ENCODE results near the gene BTK.
"Not testable (repeated sequence)": the region's sequence is repeated elsewhere in the genome, so short reads cannot be mapped to it uniquely, and the experiment has no call there.

Gene BTK

DNA sequence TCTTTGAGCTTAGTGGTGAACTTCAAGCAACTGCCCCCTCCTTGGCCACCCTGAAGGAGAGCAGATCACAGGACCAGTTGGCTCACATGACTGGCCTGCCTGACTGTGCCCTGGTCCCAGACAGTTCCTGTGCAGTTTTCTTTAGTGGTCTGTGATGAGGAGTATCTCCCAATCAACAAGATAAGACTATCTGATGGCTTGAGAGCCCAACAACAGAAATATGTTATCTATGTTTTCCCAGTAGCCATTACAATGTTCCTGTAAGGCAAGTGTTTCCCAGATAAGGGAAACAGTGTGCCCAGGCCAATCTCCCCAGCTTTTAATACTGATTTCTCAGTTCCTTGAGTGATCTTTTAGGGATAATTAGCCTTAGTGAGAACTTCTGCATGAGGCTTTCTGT lies 23.2 kb downstream of the BTK start:
- H3K4me1 ChIP-seq (ENCODE audit: insufficient read depth, low read length): no peaks in the 10 kb centered on the region
- H3K36me3 ChIP-seq (ENCODE audit: insufficient read depth, low read depth, low read length): no peaks in the 10 kb centered on the region
- H3K9ac ChIP-seq (ENCODE audit: low read depth, low read length): no peak overlapping the region
- no peak overlapping the region for H3K4me3 ChIP-seq (ENCODE audit: low read length)
- no peaks in the 10 kb centered on the region for H3K27me3 ChIP-seq (ENCODE audit: insufficient read depth, low read length)
- H3K27ac ChIP-seq (ENCODE audit: low read length): no peak overlapping the region
- H3K9me3 ChIP-seq (ENCODE audit: insufficient read depth, low read depth, low read length): no peaks in the 10 kb centered on the region

DNA sequence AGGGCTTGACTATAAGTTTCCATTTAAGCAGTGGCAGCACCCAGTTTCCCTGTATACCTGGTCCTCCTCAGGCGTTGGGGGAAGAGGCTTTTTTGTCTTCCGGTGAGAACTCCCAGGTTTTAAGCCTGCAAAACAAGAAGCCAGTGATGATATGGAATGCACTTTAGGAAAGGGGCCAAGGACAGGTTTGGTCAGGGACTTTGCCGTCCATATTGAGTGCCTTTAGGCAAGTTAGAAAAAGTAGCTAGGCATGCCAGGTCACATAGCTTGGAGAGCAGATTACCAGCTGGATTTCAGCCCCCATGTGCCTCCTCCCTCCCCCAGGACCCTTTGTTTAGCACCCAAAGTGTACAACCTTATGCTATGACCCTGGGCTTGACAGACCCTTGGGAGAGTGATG lies 23.9 kb downstream of the BTK start:
- Histone ChIP-seq H3K27me3 (ENCODE audit: insufficient read depth, low read length) (no peaks in the 10 kb centered on the region), H3K9ac (ENCODE audit: low read depth, low read length) (no peak overlapping the region), H3K4me3 (ENCODE audit: low read length) (no peak overlapping the region), H3K27ac (ENCODE audit: low read length) (no peak overlapping the region), H3K9me3 (ENCODE audit: insufficient read depth, low read depth, low read length) (no peaks in the 10 kb centered on the region), H3K36me3 (ENCODE audit: insufficient read depth, low read depth, low read length) (no peaks in the 10 kb centered on the region), H3K4me1 (ENCODE audit: insufficient read depth, low read length) (no peaks in the 10 kb centered on the region)

DNA sequence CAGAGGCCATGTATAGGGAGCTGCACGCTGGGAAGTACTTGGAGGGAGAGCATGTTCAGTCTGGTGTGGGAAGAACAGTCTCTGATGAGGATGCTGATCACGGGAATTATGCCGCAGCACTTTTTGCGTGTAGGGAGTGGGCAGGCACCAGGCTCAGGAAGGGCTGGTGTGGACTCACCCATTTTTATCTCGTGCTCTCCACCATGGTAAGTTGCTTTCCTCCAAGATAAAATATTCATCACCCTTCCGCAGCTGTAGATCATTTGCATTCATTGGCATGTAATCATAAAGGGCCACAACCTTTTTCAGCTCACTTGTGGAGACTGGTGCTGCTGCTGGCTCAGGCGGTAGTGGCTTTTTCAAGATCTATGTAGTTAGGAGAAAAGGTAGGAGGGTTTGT lies 25.6 kb downstream of the BTK start:
- Histone ChIP-seq H3K27me3 (ENCODE audit: insufficient read depth, low read length) (no peaks in the 10 kb centered on the region), H3K36me3 (ENCODE audit: insufficient read depth, low read depth, low read length) (no peaks in the 10 kb centered on the region), H3K4me1 (ENCODE audit: insufficient read depth, low read length) (no peaks in the 10 kb centered on the region), H3K9ac (ENCODE audit: low read depth, low read length) (no peak overlapping the region), H3K27ac (ENCODE audit: low read length) (no peak overlapping the region), H3K4me3 (ENCODE audit: low read length) (no peak overlapping the region), H3K9me3 (ENCODE audit: insufficient read depth, low read depth, low read length) (no peaks in the 10 kb centered on the region)

DNA sequence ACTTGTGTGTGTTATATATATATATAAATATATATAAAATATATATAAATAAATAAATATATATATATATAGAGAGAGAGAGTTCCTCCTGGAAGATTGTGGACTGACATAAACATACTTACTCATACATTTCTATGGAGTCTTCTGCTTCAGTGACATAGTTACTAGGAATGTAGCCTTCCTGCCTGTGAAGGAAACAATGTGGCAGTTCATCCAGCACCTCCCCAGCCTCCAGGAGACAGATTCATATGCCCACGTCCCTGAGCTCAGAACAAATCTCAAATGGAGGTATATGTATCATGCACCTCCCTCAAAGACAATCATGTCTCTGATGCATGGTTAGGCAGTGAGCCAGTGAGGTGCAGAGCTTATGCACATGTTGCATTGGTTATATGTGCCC lies 26.0 kb downstream of the BTK start:
- H3K36me3 ChIP-seq (ENCODE audit: insufficient read depth, low read depth, low read length): no peaks in the 10 kb centered on the region
- no peak overlapping the region for H3K4me3 ChIP-seq (ENCODE audit: low read length)
- no peaks in the 10 kb centered on the region for H3K9me3 ChIP-seq (ENCODE audit: insufficient read depth, low read depth, low read length)

DNA sequence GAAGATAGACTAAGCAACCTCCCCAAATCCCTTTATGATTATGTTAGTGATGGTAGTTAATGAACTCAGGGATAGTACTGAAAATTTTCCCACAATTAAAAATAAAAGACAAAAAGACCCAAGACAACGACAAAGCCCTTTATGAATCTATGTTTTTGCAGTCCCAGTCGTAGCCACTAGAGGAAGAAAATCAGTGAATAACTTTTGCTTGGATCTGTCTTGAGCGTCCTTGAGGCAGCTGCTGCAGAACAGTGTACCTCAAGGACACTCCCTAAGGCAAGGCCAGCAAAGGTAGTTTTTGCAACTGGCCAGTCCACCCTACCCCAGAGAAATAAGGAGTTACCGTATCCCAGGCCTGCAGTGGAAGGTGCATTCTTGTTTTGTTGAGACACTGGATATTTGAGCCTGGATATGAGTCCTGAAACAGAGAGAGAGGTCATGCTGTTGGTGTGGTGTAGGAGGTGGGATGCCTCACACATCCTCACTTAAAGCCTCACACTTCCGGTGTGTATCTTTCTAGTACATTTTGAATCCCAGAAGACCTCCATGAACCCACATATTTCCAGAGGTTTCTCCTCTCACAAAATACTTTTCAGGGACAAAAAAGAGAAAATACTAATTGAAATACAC lies 28.7 kb downstream of the BTK start:
- H3K27ac ChIP-seq (ENCODE audit: low read length): no peak overlapping the region
- H3K4me3 ChIP-seq (ENCODE audit: low read length): no peak overlapping the region
- H3K9ac ChIP-seq (ENCODE audit: low read depth, low read length): no peak overlapping the region
- H3K4me1 ChIP-seq (ENCODE audit: insufficient read depth, low read length): no peaks in the 10 kb centered on the region
- H3K27me3 ChIP-seq (ENCODE audit: insufficient read depth, low read length): no peaks in the 10 kb centered on the region
- H3K9me3 ChIP-seq (ENCODE audit: insufficient read depth, low read depth, low read length): no peaks in the 10 kb centered on the region
- H3K36me3 ChIP-seq (ENCODE audit: insufficient read depth, low read depth, low read length): no peaks in the 10 kb centered on the region

More for the DNA sequence above, 26.0 kb downstream of the BTK start:
- no peaks in the 10 kb centered on the region for H3K27me3 ChIP-seq (ENCODE audit: insufficient read depth, low read length)
- H3K9ac ChIP-seq (ENCODE audit: low read depth, low read length): no peak overlapping the region
- no peak overlapping the region for H3K27ac ChIP-seq (ENCODE audit: low read length)
- no peaks in the 10 kb centered on the region for H3K4me1 ChIP-seq (ENCODE audit: insufficient read depth, low read length)

DNA sequence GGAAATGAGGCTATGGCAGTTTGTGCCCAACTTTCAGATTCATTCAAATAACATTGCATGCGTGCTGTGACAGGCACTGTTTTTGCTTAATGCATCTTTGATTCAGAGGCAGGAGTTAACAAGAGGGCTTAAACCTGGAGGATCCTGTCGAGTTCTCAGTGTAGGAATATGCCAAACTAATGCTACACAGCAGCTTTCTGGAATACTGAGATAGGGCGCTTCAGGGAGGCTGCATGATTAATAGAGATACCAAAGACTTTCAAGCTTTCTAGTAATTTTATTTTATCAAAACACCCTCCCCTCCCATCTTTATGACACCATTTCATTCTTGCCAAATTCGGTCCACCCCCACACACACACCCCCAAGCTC lies 36.8 kb downstream of the BTK start:
- H3K9me3 ChIP-seq (ENCODE audit: insufficient read depth, low read depth, low read length): no peaks in the 10 kb centered on the region
- no peaks in the 10 kb centered on the region for H3K27me3 ChIP-seq (ENCODE audit: insufficient read depth, low read length)
- peak overlapping the region; percentile 97 for H3K4me3 ChIP-seq (ENCODE audit: low read length)
- peaks cover 18% of the 10 kb centered on the region for H3K36me3 ChIP-seq (ENCODE audit: insufficient read depth, low read depth, low read length)
- H3K27ac ChIP-seq (ENCODE audit: low read length): peak overlapping the region; percentile 91
- peak overlapping the region; percentile 92 for H3K9ac ChIP-seq (ENCODE audit: low read depth, low read length)
- H3K4me1 ChIP-seq (ENCODE audit: insufficient read depth, low read length): peaks cover 4% of the 10 kb centered on the region; the same call in 1 of the 2 replicates

DNA sequence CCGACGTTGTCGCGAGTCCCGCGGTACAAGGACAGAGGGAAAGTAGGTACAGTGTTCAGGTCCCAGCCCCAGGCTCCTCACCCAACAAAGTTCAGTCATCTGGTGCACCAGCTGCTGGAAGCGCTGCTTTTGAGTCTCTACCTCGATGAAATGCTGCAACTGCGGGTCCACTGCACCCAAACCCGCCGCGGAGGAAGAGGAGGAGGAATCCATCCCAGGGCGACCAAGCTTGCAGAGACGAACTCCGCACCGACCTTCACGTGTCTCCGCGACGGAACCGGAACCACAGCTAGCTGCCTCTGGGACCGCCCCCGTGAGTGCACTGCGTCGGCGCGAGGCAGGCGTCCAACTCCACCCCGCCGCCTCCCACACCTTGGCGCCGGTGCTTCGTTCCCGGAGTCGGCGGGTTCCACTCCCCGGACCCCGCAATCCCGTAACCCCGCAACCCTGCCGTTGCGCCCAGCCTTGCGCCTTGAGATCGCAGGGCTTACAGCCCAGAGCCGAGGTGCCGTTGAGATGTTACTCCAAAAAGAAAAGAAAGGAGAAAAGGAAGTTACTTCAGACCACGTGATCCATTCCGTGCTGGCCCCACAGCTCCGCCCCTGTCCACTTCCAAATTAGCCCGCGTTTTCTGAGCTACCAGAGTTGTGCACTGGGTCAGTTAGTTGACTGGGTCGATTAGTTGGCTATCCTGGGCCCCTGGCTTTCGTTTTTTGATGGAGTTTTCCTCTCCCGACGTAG lies 37.4 kb downstream of the BTK start, which contains the start of gene TIMM8A:
TSS of gene TIMM8A (minus strand) at position 291 of the 741 bp plus-strand sequence. CDS start at position 213, 78 bp downstream.
- H3K9me3 ChIP-seq (ENCODE audit: insufficient read depth, low read depth, low read length): no peaks in the 10 kb centered on the region
- H3K9ac ChIP-seq (ENCODE audit: low read depth, low read length): peak within 1 kb of the TSS; percentile 92
- no peaks in the 10 kb centered on the region for H3K27me3 ChIP-seq (ENCODE audit: insufficient read depth, low read length)
- peaks cover 20% of the 10 kb centered on the region for H3K36me3 ChIP-seq (ENCODE audit: insufficient read depth, low read depth, low read length)
- H3K4me3 ChIP-seq (ENCODE audit: low read length): peak within 1 kb of the TSS; percentile 97
- peaks cover 4% of the 10 kb centered on the region; the same call in 1 of the 2 replicates for H3K4me1 ChIP-seq (ENCODE audit: insufficient read depth, low read length)
- peak within 1 kb of the TSS; percentile 91 for H3K27ac ChIP-seq (ENCODE audit: low read length)

DNA sequence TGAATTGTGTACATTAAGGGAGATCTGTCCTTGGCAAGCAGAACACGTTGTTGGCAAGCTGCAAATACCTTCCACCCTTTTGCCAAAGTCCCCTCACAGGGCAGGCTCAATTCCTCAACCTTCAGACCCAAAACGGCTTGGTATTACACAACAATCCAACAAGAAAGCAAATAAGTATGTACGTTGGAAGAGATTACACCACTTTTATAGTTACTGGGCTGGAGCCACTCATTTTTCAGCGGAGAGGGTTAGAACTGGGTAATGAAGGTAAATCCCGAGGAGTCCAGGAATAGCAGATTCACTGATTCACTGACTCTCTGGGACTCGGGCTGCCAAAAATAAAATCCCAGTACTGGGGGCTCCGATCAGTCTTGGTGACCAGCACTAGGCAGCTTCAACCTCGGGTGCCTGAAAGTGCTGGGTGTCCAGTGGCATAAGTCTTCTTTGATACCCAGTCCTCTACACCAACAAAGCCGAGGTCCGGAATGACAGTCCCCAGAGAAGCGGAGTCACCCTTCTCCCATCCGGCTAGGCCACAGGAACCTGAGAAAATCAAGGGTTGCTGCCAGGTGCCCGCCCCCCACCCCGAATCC lies 38.0 kb downstream of the BTK start:
- Histone ChIP-seq H3K9ac (ENCODE audit: low read depth, low read length) (peak overlapping the region; percentile 92), H3K4me3 (ENCODE audit: low read length) (peak overlapping the region; percentile 97), H3K4me1 (ENCODE audit: insufficient read depth, low read length) (peaks cover 4% of the 10 kb centered on the region; the same call in 1 of the 2 replicates), H3K36me3 (ENCODE audit: insufficient read depth, low read depth, low read length) (peaks cover 20% of the 10 kb centered on the region), H3K27me3 (ENCODE audit: insufficient read depth, low read length) (no peaks in the 10 kb centered on the region), H3K9me3 (ENCODE audit: insufficient read depth, low read depth, low read length) (no peaks in the 10 kb centered on the region), H3K27ac (ENCODE audit: low read length) (peak overlapping the region; percentile 56)

DNA sequence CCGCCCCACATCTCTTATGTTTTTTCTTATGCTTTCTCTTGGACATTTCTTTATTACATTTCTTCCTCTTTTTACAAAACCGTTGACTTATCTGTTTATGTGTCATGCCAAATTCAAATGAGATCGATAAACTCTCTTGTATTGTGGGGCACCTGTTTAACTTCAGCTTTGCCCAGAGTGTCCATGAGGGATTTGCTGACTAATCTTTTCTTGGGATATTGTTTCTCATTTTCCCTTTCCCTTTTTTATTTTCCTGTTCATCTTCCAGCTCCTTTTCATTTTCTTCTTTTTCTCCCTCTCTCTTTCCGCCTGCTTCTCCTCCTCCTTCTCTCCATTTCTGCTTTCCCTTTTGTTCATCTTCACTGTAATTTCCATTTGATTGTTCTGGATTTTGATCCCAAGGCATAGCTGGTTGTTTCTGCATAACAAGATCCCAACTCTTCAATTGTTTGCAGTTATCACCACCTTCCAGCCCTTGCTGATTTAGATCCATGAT lies 48.2 kb downstream of the BTK start:
- H3K27ac ChIP-seq (ENCODE audit: low read length): no peak overlapping the region
- no peaks in the 10 kb centered on the region for H3K9me3 ChIP-seq (ENCODE audit: insufficient read depth, low read depth, low read length)
- H3K4me3 ChIP-seq (ENCODE audit: low read length): no peak overlapping the region
- no peaks in the 10 kb centered on the region for H3K4me1 ChIP-seq (ENCODE audit: insufficient read depth, low read length)
- H3K36me3 ChIP-seq (ENCODE audit: insufficient read depth, low read depth, low read length): no peaks in the 10 kb centered on the region
- no peaks in the 10 kb centered on the region for H3K27me3 ChIP-seq (ENCODE audit: insufficient read depth, low read length)
- no peak overlapping the region for H3K9ac ChIP-seq (ENCODE audit: low read depth, low read length)

DNA sequence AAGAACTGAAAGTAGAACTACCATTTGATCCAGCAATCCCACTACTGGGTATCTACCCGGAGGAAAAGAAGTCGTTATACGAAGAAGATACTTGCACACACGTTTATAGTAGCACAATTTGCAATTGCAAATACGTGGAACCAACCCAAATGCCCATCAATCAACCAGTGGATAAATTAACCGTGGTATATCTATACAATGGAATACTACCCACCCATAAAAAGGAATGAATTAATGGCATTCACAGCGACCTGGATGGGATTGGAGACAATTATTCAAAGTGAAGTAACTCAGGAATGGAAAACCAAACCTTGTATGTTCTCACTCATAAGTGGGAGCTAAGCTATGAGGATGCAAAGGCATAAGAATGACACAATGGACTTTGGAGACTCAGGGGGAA lies 51.7 kb downstream of the BTK start:
- not testable (repeated sequence) for H3K4me3 ChIP-seq (ENCODE audit: low read length); H3K9ac ChIP-seq (ENCODE audit: low read depth, low read length); H3K9me3 ChIP-seq (ENCODE audit: insufficient read depth, low read depth, low read length); H3K27me3 ChIP-seq (ENCODE audit: insufficient read depth, low read length); H3K4me1 ChIP-seq (ENCODE audit: insufficient read depth, low read length); H3K27ac ChIP-seq (ENCODE audit: low read length); H3K36me3 ChIP-seq (ENCODE audit: insufficient read depth, low read depth, low read length)

DNA sequence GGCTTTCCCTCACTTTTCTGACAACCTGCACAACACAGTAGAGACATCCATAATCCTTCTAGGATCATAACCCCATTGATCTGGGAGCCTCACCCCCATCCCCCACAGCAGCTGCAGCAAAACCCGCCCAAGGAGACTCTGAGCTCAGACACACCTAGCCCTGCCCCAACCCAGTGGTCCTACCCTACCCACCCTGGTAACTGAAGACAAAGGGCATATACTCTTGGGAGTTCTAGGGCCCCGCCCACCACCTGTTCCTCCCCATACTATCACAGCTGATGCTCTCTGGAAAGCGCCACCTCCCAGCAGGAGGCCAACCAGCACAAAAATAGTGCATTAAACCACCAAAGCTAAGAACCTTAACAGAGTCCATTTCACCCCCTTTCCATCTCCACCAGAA lies 59.4 kb downstream of the BTK start:
- not testable (repeated sequence) for H3K4me1 ChIP-seq (ENCODE audit: insufficient read depth, low read length); H3K9ac ChIP-seq (ENCODE audit: low read depth, low read length); H3K27ac ChIP-seq (ENCODE audit: low read length); H3K4me3 ChIP-seq (ENCODE audit: low read length); H3K9me3 ChIP-seq (ENCODE audit: insufficient read depth, low read depth, low read length); H3K27me3 ChIP-seq (ENCODE audit: insufficient read depth, low read length); H3K36me3 ChIP-seq (ENCODE audit: insufficient read depth, low read depth, low read length)

DNA sequence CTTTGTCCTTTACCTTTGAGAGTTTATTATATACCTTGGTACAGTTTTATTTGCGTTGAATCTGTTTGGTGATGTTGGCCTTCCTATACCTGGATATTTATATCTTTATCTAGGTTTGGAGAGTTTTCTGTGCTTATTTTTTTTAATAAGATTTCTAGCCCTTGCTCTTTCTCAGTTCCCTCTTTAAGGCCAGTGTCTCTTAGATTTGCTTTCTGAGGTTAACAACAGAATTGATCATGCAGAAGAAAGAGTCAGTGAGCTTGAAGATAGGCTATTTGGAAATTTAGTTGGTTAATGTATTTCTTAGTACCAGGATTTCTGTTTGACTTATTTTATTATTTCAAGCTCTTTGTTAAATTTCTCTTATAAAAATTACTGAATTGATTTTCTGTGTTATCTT lies 82.2 kb downstream of the BTK start:
- H3K27ac ChIP-seq (ENCODE audit: low read length): no peak overlapping the region
- no peaks in the 10 kb centered on the region for H3K36me3 ChIP-seq (ENCODE audit: insufficient read depth, low read depth, low read length)
- H3K9ac ChIP-seq (ENCODE audit: low read depth, low read length): no peak overlapping the region
- no peaks in the 10 kb centered on the region for H3K9me3 ChIP-seq (ENCODE audit: insufficient read depth, low read depth, low read length)
- no peaks in the 10 kb centered on the region for H3K4me1 ChIP-seq (ENCODE audit: insufficient read depth, low read length)
- no peaks in the 10 kb centered on the region for H3K27me3 ChIP-seq (ENCODE audit: insufficient read depth, low read length)
- no peak overlapping the region for H3K4me3 ChIP-seq (ENCODE audit: low read length)

Data from iPS-20b (cell line).